Measurements from ENCODE around the gene SCAP. TPM values are rescaled to one million over a fixed set of nuclear protein-coding genes. Genes with fewer than 3 reads are reported as not detected.

Gene SCAP
- total and polyA plus RNA-seq, 2 of the 13 experiments (the other 11 are each of a cell fraction or from before 2014, with no cell fraction given) = 40.4 to 53.3 TPM

GRCh38 chr3:47379411-47379899 lies 96.3 kb downstream of the SCAP start (continued):
- TF ChIP-seq, protein P1, sequence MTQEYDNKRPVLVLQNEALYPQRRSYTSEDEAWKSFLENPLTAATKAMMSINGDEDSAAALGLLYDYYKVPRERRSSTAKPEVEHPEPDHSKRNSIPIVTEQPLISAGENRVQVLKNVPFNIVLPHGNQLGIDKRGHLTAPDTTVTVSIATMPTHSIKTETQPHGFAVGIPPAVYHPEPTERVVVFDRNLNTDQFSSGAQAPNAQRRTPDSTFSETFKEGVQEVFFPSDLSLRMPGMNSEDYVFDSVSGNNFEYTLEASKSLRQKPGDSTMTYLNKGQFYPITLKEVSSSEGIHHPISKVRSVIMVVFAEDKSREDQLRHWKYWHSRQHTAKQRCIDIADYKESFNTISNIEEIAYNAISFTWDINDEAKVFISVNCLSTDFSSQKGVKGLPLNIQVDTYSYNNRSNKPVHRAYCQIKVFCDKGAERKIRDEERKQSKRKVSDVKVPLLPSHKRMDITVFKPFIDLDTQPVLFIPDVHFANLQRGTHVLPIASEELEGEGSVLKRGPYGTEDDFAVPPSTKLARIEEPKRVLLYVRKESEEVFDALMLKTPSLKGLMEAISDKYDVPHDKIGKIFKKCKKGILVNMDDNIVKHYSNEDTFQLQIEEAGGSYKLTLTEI (CRISPR knock-in tag; conservative IDR thresholded peaks at IDR 0.05) = no peak
- no peak for TF ChIP-seq PCBP1 (IDR thresholded peaks at IDR 0.05; ENCODE audit: borderline replicate concordance, low read depth, low read length)
- TF ChIP-seq, protein P2, sequence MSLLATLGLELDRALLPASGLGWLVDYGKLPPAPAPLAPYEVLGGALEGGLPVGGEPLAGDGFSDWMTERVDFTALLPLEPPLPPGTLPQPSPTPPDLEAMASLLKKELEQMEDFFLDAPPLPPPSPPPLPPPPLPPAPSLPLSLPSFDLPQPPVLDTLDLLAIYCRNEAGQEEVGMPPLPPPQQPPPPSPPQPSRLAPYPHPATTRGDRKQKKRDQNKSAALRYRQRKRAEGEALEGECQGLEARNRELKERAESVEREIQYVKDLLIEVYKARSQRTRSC (CRISPR knock-in tag; IDR thresholded peaks at IDR 0.05; ENCODE audit: low read depth) = no peak
- TF ChIP-seq PITX1 (CRISPR knock-in tag; IDR thresholded peaks at IDR 0.05) = peak; percentile 99
- TF ChIP-seq DBP (CRISPR knock-in tag; IDR thresholded peaks at IDR 0.05; ENCODE audit: not compliant biosample characterization) = no peak
- TF ChIP-seq ZNF614 (CRISPR knock-in tag; IDR thresholded peaks at IDR 0.05; ENCODE audit: borderline replicate concordance) = peak; percentile 89; the same call in 1 of the 2 replicates

DNA sequence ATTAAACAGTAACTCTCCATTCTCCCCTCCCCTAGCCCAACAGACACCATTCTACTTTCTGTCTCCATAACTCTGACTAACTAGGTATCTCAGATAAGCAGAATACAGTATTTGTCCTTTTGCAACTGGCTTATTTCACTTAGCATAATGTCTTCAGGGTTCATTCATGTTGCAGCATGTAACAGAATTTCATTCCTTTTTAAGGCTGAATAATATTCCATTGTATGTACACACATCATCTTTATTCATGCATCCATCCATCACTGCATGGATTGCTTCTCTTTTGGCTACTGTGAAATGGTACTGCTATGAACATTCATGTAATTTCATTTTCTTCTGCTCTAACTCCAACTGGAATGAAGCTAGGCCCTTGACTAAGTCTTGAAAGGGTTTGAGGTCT lies 96.9 kb downstream of the SCAP start:
- Histone ChIP-seq H3K4me2 (ENCODE audit: low read depth, low read length) (peak overlapping the region; percentile 91), H3K36me3 (replicated peaks in 1 of 2; ENCODE audit: control insufficient read depth in 1 of 2, insufficient read depth in 2 of 2, low read length in 2 of 2) (no peaks in the 10 kb centered on the region), H3K9me3 (ENCODE audit: low read length) (no peaks in the 10 kb centered on the region), H3K27ac (ENCODE audit: extremely low read length, insufficient read depth, low read length) (peak overlapping the region; percentile 99), H3K79me2 (ENCODE audit: insufficient read depth, low read length) (peaks cover 29% of the 10 kb centered on the region), H3K27me3 (ENCODE audit: control insufficient read depth in 1 of 2, insufficient read depth in 2 of 2, low read length in 2 of 2) (no peaks in the 10 kb centered on the region; a peak in 1 of 5 replicates), H3K9ac (ENCODE audit: insufficient read depth, low read depth, low read length) (peak overlapping the region; percentile 98), H3K4me1 (ENCODE audit: insufficient read depth, low read length) (peaks cover 65% of the 10 kb centered on the region), H3K4me3 (replicated peaks in 1 of 3; ENCODE audit: insufficient read depth in 1 of 3, low read depth in 2 of 3, low read length in 3 of 3) (peak overlapping the region; percentile 83 to 99 (median 87); a peak in 5 of 6 replicates), H4K20me1 (ENCODE audit: insufficient read depth, low read length) (peaks cover 7% of the 10 kb centered on the region; the same call in 1 of the 2 replicates), H2AFZ (ENCODE audit: low read length) (no peak overlapping the region)
- intact Hi-C loops (cut with micrococcal nuclease; ENCODE audit: unreplicated experiment) (no loop called here), in situ Hi-C loops (cut with HindIII; ENCODE audit: extremely low pct_ligation_motif_present, low pct_unique_long_range_greater_than_20kb) (no loop called here)
- FAIRE-seq (no peak), DNase-seq (ENCODE audit: low spot score) (no peak), ATAC-seq (no peak)
- CTCF ChIA-PET (ENCODE audit: low intra/inter-chr PET ratio, low total read pairs) = no interaction called here
- POLR2A ChIA-PET = interaction anchor here (0.9 to 3.2 kb wide), 7 partner anchors 9 to 408 kb away, joined by 3 to 25 read pairs (median 5); partner anchors contain the start of genes KIF9 and KLHL18
- TF ChIP-seq NONO (IDR thresholded peaks at IDR 0.05) (no peak), NONO (CRISPR knock-in tag; conservative IDR thresholded peaks at IDR 0.05) (0 out of 2 replicates have a peak, but pooled peaks have one; percentile 9), ZFP41 (CRISPR knock-in tag; IDR thresholded peaks at IDR 0.05; ENCODE audit: borderline replicate concordance) (no peak)
- BruUV-seq (replicated peaks) = no TSS peak

All from HepG2 (cell line).